GM21526 (cell line): ENCODE results near the gene RASA2.
"Not testable (repeated sequence)": the region's sequence is repeated elsewhere in the genome, so short reads cannot be mapped to it uniquely, and the experiment has no call there.

Experiments used
- ATAC-seq: cut with Tn5 transposase; IDR thresholded peaks from one replicate; pipeline ENCODE4 v1.9.1; 2021; ENCODE audit warnings: moderate library complexity; ENCODE audit not compliant: unreplicated experiment, low FRiP score

The RASA2 gene

GRCh38 chr3:141628334-141628733 lies 141.5 kb downstream of the RASA2 start:
- not testable (repeated sequence) for ATAC-seq

- not testable (repeated sequence) for ATAC-seq
Observed at GRCh38 chr3:141628868-141629441, 142.1 kb downstream of the RASA2 start.

- ATAC-seq = no peak
Observed at GRCh38 chr3:141629976-141630375, 143.1 kb downstream of the RASA2 start.

DNA sequence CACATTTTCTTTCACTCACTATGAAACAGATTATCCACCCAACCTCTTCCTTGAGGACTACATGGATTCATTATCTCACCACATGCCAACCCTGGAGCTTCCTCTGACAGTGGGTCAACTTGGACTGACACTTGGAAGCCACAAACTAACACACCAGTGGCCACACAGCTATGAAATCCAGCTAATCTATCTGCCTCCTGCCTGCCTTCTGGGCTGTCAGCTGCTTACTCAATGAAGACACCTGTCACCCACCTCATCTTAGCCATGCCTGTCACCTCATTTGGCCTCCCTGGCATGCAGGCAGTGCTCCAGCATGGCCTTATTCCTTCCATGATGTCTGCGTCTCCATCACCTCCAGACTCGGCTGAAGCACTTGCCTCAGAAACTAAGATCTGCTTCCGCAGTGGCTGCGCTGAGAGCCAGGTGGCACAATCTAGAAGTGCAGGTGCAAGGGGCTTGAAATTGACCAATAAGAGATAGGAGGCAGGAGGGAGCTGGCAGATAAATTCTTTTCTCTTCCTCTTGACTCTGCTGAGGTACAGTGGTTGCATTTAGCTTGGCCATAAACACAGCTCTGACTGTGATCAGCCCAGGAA lies 146.1 kb downstream of the RASA2 start:
- no peak for ATAC-seq

- no peak for ATAC-seq
Observed at GRCh38 chr3:141642215-141642614, 155.4 kb downstream of the RASA2 start.

- no peak for ATAC-seq
Observed at GRCh38 chr3:141643391-141643790, 156.6 kb downstream of the RASA2 start.

DNA sequence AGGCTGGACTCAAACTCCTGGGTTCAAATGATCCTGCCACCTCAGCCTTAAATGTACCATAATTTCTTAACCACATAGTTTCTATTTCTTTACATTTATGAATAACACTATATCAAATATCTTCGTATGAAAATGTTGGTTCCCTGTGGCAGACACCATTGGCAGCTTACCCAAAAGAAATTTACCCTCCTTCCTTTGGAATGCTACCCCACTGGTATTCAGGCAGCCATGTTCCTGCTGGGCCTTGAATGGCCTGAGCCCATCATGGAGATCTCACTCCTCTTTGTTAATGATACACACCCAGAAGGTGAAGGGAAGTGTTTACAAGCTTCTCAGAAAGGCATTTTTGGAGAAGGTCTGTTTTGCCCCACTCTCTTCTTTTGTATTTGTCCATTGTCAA lies 157.0 kb downstream of the RASA2 start:
- no peak for ATAC-seq

DNA sequence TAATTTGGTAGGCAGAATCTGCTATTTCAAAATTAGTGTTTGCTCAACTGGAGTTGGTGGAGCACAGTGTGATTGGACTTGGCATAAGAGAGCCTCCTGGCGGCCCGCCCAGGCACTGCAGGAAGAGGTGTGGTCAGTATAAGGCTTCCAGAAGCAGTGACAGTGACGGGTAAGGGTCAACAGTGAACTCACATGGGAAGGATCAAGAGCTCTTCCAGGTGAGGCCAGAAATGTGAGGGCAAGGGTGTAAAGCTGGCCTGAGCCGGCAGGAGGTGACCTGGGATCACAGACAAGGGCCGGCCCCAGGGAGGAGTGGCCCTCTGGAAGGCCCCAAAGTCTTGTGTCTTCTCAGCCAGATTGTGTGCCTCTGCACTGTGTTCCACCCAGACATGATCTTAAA lies 158.1 kb downstream of the RASA2 start:
- peak; percentile 59 for ATAC-seq

GRCh38 chr3:141646760-141647561 lies 160.1 kb downstream of the RASA2 start:
- ATAC-seq = no peak

DNA sequence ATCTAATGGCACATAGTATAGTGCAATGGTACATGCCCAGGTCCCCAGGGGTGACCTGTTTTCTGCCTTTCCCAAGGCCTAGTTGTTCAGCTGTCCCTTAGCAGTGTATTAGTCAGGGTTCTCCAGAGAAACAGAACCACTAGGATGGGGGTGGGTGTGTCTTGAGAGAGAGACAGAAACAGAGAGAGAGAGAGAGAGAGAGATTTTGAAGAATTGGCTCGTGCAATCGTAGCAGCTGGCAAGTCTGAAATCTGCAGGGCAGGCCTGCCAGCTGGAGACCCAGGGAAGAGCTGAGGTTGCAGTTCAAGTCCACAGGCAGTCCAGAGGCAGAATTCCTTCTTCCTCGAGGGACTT lies 160.7 kb downstream of the RASA2 start:
- no peak for ATAC-seq

DNA sequence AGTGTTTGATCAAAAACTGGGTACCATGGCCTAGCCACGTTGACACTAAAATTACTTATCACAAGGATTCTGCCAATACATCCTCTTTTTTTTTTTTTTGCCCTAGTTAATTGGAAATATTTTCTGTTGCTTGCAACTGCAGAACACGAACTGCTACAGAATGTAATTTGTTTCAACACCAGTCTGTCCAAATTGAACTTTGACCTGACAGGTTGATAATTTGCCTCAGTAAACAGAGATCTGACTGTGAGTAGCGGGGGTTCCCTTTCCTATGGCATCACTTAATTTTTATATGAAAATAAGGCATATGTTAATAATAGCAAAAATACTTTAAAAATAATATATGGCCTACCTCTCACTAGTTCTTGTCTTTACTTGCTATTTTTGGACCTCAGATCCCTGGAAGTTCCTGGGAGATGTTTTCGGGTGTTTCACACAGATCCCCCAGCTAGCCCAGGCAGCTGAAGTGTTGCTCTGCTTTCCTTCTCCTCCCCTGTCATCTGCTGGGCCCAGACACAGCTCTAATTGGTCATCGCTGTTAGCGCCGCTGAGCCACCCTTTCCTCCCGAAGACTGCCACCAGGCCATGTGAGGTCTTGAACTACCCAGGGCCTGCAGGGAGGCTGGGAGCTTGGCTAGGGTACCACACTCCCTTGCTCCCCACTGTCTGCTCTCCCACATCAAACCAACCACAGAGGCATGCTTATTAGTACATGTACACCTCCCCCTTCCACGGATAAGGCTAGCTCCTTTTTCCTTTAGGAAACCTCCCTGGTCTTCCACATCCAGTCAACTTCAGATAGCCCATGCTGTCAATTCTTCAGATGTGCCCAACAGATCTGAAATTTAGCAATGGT lies 161.5 kb downstream of the RASA2 start:
- ATAC-seq = no peak

GRCh38 chr3:141649871-141650270 lies 163.0 kb downstream of the RASA2 start:
- no peak for ATAC-seq

DNA sequence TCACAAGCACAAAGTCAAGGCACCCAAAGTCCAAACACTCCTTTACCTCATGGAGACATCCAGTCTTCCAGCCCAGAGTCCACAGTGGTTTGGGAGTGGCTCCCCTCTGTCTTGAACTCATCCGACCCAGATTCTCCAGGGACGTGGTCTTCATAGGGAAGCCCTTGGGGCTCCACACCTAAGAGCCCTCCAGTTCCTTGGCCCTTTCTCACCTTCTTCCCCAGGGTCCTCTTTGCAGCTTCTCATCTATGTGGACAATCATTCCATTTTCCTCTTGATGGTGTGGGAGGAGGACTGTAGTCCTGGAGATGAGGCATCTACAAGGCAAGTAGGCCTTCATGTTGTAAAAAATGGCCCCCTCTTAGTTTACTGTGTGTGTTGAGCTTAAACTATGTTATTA lies 164.0 kb downstream of the RASA2 start:
- no peak for ATAC-seq

DNA sequence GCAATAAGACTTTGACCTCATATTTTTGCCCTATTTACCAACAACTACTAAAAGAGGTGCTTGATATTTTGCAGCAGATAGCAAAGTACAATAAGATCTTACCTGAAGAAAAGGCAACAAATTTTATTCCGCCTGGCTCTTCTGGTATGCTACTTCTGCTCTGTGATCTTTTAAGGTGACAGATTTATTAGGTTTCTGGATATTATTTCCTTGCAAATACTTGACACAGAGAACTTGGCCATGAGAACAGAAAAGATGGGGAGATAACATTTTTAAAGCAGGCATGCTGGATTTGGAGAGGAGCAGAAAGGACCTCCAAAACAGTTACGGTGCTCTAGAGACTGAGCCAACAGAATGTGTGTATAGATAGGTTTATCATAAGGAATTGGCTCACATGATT lies 164.6 kb downstream of the RASA2 start:
- ATAC-seq = no peak

DNA sequence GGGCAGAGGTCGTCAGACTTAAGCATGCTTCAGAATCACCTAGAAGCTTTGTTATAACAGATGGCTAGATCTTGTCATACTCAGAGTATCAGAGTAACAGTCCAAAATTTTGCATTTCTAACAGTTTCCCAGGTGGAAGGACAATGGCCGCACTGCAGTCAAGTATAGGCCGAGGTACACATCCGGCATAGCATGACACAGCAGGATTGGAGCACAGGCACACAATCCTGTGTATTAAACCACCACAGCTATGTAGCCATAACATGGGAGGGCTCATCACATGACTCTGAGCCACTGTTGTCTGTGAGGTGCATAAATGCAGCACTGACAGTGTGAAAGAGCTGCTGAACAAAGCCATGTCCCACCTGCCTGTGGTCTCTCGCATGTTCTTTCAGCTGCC lies 165.5 kb downstream of the RASA2 start:
- no peak for ATAC-seq

GRCh38 chr3:141653847-141654246 lies 167.0 kb downstream of the RASA2 start:
- no peak for ATAC-seq

DNA sequence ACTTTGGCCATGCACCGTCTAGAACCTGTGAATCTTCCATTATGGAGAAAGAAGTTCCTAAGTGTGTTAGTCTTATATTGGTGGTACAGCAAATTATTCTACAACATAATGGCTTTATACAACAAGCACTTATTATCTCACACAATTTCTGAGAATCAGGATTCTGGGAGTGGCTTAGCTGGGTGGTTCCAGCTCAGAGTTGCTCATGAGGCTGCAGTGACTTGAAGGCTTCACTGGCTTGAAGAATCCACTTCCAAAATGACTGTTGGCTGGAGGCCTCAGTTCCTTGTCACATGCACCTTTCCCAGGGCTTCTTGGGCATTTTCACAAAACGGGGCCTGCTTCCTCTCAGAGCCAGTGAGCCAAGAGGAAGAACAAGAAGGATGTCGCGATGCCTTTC lies 169.0 kb downstream of the RASA2 start:
- no peak for ATAC-seq

GRCh38 chr3:141656771-141657170 lies 169.9 kb downstream of the RASA2 start:
- no peak for ATAC-seq

DNA sequence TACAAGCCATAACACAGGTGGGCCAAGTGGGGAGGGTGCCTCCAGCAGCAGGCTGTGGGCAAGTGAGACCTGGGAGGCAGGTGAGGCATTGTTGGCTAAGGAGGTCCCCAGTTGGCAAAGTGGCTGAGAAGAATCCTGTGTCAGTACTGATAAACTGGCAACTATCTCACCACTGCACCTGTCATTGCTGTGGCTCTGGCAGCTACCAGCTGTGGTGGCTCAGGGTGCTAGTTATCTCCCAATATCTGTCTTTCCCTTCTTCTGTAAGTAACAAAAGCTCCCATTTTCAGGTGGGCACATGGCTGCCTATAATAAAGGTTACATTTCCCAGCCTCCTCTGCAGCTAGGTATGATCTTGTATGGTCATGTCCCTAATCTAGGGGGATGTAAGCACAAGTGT lies 170.7 kb downstream of the RASA2 start:
- no peak for ATAC-seq

GRCh38 chr3:141659821-141660613 lies 173.2 kb downstream of the RASA2 start:
- ATAC-seq = no peak
